ENCODE results near the gene SHANK1.

SHANK1 gene

DNA sequence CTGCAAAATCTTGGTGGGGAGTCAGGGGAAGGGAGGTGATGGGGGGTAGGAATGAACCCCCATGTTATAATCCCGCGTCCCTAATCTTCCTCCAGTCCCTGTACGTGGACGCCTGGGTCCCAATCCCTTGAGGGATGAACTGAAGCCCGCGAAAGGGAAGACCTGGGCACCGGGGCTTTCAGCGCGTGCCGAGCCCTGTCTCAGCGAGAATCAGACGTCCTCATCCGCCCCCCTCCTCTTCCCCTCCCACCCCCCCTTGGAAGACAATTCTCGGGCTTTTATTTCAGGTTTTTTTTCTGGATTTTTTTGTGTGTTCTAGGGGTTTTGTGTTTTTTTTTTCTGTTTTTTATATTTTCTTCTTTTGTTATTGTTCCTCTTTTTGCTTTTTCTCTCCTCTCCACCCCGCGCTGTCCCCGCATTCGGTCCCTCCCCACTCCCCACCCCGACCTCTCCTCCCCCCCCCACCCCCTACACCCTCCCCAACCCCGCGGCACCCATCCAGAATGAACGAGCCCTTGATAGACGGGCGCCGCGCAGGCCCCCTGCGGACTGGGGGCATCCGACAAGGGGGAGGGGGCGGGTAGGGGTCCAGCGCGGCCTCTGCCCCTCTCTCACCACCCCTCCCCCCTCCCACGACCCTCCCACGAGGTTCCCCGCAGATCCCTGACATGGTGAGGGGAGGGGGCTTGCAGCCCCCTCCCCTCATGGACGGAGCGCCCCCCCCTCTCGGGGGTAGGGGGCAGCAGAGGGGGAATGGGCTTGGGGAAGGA lies 60.1 kb downstream of the SHANK1 start:
- no peak for DNase-seq (ENCODE audit: low read depth in 2 of 2)

DNA sequence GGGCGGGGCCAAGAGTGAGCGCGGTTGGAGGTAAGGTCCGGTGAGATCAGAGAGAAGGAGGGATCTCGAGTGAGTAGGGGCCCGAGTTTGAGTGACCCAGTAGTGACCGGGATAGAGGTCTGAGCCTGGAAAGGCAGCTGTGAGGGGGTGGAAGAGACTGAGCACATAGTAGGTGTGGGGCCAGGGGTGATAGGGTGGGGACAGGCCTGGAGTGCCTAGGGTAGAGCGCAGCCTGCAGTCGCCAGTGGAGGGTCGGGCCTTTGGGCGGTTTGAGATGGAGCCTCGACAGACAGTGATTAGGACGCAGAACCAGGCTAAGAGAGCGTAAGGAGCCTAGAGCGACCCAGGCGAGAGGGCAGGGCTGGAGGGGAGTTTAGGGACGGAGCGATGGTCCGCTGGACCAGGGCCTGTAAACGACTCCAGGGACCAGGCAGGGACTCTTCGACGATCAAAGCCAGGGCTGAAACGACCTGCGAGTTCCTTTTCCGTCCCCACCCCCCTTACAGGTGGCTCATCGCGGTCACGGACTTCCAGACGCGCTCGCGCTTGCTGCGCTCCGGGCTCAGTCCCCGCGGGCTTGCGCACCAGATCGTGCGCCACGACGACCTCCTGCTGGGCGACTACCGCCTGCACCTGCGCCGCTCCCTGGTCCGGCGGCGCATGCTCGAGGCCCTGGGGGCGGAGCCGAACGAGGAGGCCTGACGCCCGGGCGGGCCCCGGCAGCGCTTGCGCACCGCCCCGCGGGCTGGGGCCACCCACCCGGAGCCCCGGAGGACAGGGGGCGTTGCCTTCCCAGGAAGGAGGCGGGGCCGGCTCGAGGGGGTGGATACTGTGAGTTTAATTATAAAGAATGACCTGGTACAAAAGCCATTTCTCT lies 60.9 kb downstream of the SHANK1 start:
- peak in 1 of 2 experiments; percentile 34 for DNase-seq (ENCODE audit: low read depth in 2 of 2)

DNA sequence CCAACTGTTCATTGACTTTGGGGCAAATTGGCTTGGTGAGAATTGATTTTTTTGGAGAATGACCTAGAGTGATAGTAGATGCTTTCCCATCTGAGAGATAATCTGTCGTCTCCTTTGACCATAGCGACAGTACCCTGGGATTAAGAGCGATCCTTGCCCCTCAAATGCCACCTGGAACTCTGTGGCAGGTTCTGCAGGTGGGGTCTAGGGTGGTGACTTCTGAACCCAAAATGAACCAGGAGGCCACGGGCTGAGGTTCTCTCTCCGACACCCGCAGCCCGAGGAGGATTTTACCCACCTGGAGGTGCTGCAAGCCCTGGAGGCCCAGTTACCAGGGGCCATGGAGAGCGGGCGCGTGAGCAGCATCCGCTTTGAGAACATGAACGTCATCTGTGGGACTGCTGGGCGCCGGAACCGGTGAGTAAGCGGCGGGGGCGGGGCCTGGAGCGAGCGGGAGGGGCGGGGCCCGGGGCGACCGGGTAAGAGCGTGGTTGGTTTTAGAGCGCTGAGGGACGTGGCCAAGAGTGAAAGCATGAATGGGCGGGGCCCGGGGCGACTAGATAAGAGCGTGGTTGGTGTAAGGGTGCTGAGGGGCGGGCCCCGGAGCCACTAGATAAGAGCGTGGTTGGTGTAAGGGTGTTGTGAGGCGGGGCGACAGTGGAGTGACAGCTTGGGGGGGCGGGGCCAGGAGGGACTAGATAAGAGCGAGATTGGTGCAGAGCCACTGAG lies 61.7 kb downstream of the SHANK1 start:
- DNase-seq (ENCODE audit: low read depth in 2 of 2), result peak; percentile 96 to 97

DNA sequence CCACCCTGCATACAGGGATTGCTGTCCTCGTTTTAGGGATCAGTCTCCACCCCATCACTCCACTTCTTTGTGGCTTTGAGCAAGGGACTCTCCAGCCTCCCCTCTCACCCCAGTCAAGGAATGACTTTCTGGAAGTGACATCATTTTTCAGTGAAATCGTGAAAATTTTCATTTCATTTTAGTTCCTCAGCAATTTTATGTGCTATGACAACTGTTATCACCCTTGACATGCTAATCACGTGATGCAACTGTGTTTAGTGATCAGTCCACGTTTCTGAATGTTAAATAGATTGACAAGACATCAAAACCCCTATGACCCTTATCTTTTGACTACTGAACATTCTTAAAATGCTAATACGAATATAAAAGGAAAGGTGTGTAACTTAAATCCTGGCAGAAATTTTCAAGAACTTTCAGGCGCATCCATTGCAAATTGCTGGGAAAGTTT lies 62.4 kb downstream of the SHANK1 start:
- no peak for DNase-seq (ENCODE audit: low read depth in 2 of 2)

DNA sequence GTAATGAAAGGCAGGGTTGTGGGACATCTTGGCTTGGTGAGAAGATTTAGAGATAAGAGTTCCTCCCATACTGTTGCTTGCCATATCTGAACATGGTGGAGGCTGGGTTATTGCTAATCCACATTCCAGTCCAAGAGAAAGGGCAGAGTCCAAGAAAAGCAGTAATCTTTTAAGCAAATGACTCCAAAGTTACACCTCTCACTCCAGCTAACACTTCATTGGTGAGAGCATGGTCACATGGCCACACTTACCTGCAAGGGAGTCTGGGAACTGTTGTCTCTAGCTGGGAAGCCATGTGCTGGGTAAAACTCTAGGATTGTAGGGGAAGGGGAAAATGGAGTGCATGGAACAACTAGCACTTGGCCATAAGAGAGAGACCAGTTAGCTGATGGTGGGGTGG lies 64.7 kb downstream of the SHANK1 start:
- DNase-seq (ENCODE audit: low read depth in 2 of 2), result no peak

DNA sequence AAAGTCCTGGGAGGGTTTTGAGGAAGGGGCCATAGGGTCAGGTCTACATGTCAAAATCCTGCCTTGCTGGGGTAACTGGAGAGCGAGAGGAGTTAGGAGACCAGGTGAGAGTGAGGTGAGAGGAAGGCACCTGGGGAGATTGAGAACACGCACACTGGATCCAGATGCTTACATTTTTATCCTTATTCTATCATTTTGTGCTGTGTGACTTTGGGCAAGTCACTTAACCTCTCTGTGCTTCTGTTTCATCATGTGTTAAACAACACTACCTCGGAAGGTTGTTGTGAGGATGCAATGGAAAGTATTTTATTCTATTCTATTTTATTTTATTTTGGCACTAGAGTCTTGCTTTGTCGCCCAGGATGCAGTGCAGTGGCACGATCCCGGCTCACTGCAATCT lies 66.9 kb downstream of the SHANK1 start:
- DNase-seq (ENCODE audit: low read depth in 2 of 2), result no peak

DNA sequence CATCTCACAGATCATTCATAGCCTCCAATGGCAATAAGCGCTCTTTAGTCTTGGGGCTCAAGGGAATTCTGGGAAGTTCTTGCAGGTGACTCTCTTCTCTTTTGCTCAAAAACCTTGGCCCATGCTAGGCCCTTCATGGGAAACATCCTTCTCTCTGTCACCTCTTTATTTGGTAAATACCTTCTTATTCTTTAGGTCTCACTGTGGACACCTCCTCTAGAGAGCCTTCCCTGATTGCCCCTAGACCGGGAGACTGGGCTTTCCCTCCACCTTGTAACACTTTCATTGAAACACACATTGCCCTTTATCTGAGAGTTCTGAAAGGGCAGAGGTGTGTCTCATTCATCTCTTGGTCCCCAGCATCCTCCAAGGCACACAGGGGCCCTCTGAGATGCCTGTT lies 68.4 kb downstream of the SHANK1 start:
- DNase-seq (ENCODE audit: low read depth in 2 of 2), result no peak

DNA sequence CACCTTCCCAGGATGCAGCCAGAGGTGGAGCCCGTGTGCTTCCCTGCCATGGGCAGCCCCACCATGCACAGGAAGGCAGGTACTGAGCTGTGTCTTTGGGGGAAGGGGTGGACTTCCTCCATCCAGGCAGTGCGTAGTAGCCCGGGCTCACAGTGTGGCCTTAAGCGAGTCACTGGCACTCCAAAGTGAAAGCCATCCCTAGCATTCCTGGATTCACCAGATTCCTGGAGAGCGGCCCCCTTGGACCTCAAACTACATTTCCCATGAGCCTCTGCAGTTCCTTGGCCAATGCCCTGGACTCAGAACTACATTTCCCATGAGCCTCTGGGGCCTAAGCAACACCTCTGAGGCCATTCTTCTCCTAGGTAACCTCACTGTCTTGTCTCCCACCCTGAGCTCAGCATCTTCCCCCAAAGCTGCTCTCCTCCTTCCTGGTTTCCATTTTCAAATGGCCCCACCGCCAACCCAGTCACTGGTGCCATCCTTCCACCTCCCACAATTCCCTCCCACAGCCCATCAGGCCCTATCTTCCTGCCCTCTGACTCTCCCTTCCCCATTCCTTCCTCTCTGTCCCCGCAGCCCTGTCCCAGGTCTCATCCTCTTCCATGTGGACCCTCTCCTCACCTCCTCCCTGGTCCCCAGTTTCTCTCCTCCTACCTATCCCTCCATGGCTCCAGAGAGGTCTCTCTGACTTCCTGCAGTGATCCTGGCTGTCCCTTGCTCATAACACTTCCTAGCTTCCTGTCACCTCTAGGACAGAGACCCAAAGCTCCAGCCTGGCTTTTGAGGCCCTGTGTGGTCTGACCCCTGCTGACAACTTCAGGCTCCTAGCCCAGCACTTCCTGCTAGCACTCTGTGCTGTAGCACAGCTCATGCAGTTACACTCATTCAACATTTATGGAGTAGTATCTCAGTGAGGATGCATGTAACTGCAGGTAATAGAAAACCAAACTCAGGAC lies 69.9 kb downstream of the SHANK1 start, which contains the start of gene C19orf81:
Gene C19orf81, plus strand, starts transcription at position 13 of the 959 bp plus-strand sequence. Its CDS starts 0 bp downstream, at position 13.
- no peak for DNase-seq (ENCODE audit: low read depth in 2 of 2)

DNA sequence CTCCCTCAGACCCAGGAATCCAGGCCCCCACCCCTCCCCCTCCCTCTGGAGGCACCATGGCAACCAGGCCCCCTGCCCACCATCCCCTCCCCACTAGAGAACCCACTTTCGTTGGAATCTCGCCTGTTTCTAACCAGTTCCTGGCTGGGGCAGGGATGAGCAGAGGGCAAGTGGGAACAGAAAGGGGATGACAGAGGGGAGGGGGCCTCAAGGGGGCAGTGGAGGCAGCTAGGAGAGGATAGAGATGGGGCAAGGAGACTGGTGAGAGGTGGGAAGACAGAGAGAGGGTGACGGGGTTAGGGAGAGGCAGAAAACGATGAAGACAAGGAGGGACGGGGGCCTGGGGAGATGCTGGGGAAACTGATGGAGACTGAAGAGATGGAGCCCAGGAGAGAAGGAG lies 70.9 kb downstream of the SHANK1 start:
- no peak for DNase-seq (ENCODE audit: low read depth in 2 of 2)

DNA sequence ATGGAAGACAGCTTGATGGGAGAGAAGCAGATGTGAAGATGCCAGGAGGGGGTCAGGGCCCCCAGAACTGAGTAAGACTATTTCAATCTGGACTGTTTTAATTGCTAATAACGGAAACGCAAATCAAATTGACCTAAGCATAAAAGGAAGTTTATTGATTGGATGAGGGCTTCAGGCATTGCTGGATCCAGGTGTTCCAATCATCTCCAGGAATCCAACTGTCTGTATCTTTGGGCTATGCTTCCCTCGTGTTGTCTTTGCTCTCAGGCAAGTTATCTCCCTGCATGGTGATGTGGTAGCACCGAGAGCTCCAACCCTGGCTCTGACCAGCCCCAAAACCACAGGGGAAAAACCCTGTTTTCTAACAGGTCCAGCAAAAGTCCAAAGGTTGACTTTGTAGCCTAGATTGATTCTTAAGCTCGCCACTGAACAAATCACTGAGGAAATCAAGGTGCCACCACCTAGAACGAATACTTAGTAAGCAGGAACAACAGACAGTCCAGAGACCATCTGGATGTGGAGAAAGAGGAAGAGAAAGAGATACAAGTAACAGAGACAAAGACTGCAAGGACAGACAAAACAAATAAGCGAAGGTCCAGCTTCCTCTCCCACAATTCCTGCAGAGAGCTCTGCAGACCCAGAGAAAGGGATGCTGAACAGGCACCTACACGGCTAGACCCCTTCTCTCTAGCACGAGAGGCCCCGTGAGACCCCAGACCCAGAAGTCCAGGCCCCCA lies 71.6 kb downstream of the SHANK1 start:
- DNase-seq (ENCODE audit: low read depth in 2 of 2), result no peak

DNA sequence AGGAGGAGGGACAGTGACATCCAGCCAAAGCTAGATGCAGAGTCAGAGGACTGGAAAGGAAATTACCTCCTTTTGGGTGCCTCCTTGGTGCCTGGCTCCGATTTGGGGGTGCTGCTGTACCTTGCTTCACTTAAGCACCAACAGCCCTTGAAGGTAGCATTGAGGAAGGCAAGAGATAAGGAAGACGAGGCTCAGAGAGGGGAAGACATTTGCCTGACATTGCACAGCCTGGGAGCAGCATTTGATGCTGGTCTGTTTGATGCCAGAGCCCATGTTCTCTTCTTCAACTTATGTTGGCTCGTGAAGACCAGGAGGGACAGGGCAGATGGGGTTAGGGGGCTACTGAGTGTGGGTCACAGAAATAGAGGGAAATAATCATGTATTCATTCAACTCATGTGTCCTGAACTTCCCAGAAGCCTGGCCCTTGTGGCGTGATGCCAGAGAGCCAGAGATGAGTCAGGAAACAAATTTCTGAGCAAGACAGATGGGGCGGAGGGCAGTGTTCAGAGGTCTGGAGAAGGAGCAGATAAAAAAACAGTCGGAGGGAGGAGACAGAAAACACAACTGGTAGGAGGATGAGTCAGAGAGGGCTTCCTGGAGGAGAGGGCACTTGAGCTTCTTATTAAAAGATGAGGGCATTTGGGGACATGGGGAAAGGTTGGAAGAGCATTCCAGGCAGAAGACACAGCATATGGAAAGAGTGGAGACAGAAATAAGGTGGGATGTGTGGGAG lies 73.4 kb downstream of the SHANK1 start:
- DNase-seq (ENCODE audit: low read depth in 2 of 2), result peak in 1 of 2 experiments; percentile 11

DNA sequence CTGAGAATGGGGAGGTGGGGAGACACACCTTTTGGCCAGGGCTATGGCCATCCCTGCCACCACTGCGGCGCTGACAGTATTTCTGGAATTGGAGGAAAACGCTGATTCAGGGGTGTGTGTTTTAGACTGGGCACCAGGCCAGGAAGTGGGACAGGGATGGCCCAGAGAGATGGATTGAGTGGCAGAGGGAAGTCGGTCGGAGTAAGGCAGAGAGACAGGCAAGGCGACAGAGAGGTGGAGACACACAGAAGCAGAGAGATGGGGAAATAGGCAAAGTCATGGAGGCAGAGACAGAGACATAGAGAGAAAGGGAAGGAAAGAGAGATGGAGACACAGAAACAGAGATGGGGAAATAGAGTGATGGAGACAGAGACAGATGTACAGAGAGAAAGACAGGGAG lies 74.5 kb downstream of the SHANK1 start:
- DNase-seq (ENCODE audit: low read depth in 2 of 2), result no peak

DNA sequence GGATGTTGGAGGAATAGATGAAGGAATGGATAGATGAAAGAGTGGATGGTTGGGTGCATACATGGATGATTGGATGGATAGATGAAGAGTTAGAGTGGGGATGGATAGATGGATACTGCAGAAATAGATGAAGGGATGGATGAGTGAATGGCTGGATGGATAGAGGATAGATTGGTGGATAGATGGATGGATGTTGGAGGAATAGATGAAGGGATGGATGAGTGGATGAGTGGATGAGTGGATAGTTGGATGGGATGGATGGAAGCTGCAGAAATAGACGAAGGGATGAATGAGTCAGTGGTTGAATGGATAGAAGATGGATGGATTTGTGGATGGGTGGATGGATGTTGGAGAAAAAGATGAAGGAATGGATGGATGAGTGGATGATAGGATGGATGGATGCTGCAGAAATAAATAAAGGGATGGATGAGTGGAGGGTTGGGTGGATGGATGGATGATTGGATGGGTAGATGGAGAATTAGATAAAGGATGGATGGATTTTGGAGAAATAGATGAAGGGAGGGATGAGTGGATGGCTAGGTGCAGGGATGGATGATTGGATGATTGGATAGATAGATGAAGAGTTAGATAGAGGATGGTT lies 75.2 kb downstream of the SHANK1 start:
- DNase-seq (ENCODE audit: low read depth in 2 of 2), result no peak

DNA sequence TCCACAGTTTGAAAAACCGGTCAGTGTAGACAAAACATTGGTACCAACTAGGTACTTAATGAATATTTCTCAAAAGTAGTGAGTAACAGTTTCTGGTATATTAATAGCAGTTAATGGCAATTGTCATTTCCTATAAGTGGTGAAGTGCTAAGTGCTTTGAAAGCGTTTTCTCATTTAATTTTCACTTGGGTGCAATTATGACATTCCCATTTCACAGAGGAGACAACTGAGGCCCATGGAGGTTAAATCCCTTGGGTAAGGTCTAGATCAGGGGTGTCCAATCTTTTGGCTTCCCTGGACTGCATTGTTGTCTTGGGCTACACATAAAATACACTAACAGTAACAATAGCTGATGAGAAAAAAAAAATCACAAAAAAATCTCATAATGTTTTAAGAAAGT lies 79.2 kb downstream of the SHANK1 start:
- DNase-seq (ENCODE audit: low read depth in 2 of 2), result no peak

DNA sequence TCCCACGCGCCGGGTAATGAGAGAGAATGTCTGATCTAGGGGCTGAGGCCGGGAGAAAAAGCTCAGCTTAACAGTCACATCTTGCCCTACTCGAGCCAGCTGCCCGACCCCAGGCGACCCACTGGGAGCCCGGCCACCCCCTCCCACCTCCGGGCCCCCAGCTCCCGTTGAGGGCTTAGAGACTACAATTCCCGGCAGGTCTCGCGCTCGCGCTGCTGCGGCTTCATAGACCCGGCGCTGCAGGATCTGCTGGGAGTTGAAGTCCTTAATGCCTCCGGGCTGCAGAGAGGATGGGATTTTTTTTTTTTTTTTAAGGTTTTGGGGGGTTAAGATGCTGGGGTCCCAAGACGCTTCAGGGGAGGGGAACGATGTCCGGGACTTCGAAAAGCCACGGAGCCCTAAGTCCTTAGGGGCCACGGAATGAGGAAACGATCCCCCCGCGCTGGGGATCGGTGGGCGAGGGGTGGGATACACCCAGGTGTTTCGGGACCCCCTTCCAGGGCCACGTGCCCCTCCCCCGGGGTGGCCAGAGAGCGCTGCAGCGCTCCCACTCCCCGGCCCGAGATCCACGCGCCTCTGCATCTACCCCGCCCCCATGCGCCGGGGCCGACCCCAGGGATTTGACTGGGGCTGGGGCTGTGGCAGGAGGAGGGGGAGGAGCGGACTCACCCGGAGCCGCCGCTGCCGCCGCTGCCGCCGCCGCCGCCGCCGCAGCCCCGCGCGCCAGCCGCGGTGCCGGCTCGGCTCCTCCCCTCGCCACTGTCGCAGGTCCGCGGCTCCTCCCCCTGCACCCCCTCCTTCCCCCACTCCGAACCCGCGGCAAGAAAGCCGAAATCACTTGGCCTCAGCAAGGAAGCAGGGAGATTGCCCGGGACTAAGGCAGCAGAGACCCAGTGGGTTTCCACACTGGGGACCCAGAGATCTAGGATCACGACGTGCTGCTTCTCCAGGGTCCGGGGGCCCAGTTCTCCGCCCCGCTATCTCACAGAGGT lies 80.2 kb downstream of the SHANK1 start, which contains the start of gene SYT3:
Gene SYT3, minus strand, starts transcription at position 761 of the 992 bp plus-strand sequence. CDS start 2,470 bp downstream, outside the sequence.
- no peak for DNase-seq (ENCODE audit: low read depth in 2 of 2)

DNA sequence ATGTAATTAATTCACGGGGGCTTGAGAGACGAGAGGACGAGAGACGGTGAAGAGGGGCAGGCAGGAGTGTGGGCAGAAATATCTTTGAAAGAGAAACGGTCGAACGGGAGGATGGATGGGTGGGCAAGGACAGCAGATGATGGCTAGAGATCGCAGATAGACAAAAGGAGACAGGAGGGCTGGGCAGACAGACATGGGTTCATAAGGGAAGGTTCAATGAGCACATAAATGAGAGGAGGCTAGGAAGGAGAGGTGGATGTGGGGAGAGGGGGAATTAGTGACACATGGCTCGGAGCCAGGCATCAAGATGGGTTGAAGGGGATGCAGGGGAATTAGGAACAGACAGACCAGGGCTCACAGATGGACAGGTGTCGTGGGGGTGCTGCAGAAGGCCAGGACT lies 81.0 kb downstream of the SHANK1 start:
- DNase-seq (ENCODE audit: low read depth in 2 of 2), result no peak

DNA sequence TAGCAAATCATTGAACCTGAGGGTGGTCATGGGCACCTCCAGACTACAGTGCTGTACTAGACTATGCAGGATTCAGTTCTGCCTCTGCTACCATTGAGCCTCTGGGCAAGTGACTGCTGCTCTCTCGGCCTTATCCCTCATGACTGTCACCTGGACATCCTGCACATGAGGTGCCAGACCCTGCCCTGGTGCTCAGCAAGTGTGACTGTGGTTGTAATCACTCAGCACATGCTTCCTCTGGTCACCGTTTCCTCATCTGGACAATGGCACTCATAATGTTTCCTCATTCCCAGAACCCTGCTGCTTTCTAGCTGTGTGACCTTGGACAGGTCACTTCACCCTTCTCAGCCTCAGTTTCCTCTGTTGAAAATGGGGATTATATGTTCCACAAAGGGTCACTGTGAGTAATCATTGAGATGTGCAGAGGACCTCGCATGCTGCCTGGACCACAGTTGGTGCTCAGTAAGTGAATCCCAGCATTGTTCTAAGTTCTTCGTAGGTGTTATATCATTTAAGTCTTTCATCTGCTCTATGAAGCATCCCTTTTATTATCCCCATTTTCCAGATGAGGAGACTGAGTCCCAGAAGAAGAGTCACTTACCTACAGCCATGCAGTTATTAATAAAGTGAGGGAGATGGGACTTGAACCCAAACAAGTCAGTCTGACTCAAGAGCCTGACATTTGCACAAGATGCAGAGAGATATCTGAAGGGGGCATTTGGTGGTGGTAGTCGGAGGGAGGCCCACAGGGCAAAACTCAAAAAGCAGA lies 83.1 kb downstream of the SHANK1 start:
- DNase-seq (ENCODE audit: low read depth in 2 of 2), result no peak
